Measurements from ENCODE around the gene PHKA1. TPM values are rescaled to one million over a fixed set of nuclear protein-coding genes. Genes with fewer than 3 reads are reported as not detected.

The PHKA1 gene
- total RNA-seq, 4 donors from 2014 or later, result 0.76 to 4.0 (median 2.5) TPM

DNA sequence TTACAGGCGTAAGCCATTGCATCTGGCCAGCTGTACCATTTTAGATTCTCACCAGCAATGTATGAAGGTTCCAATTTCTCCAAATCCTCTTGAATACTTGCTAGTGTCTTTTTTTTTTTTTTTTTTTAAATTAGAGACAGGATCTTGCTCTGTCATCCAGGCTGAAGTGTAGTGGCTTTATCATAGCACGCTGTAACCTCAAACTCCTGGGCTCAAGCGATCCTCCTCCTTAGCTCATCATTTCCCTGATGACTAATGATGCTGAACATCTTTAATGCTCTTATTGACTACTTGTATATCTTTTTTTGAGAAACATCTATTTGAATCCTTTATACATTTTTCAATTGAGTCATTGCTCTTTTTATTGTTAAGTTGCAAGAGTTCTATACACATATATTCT lies 181.7 kb downstream of the PHKA1 start:
- H3K4me3 ChIP-seq (ENCODE audit: low read depth, poor library complexity, severe bottlenecking), result no peak overlapping the region
- intact Hi-C loops (cut with DNase I; ENCODE audit: low total_unique reads), result no loop called here
- DNase-seq (ENCODE audit: low spot score in 2 of 2), result no peak
- no peak for TF ChIP-seq POLR2A (IDR thresholded peaks at IDR 0.05)
- TF ChIP-seq, protein P1, sequence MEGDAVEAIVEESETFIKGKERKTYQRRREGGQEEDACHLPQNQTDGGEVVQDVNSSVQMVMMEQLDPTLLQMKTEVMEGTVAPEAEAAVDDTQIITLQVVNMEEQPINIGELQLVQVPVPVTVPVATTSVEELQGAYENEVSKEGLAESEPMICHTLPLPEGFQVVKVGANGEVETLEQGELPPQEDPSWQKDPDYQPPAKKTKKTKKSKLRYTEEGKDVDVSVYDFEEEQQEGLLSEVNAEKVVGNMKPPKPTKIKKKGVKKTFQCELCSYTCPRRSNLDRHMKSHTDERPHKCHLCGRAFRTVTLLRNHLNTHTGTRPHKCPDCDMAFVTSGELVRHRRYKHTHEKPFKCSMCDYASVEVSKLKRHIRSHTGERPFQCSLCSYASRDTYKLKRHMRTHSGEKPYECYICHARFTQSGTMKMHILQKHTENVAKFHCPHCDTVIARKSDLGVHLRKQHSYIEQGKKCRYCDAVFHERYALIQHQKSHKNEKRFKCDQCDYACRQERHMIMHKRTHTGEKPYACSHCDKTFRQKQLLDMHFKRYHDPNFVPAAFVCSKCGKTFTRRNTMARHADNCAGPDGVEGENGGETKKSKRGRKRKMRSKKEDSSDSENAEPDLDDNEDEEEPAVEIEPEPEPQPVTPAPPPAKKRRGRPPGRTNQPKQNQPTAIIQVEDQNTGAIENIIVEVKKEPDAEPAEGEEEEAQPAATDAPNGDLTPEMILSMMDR (IDR thresholded peaks at IDR 0.05), result no peak
- WGBS, 2 donors, result 93 to 98% methylated on average over 3 of the region's 3 CpGs

Other genes with a start within 250 kb of the PHKA1 start
- gene HDAC8, start 141.5 kb downstream of the PHKA1 start, total RNA-seq, result 10 to 100 TPM; 13.8 to 19.3 (median 18.2) TPM
- gene DMRTC1B, start 62.6 kb upstream of the PHKA1 start, total RNA-seq, result under 1 TPM in 1 of 4 donors, not detected in 3; 0.34 TPM
- not detected for gene FAM236B, start 68.4 kb upstream of the PHKA1 start, total RNA-seq
- not detected for gene FAM236D, start 93.9 kb upstream of the PHKA1 start, total RNA-seq
- gene FAM236C, start 198.3 kb upstream of the PHKA1 start, total RNA-seq, result not detected
- not detected for gene FAM236A, start 223.9 kb upstream of the PHKA1 start, total RNA-seq
- not detected for gene DMRTC1, start 229.5 kb upstream of the PHKA1 start, total RNA-seq

All from lower leg skin (tissue), 4 donors.